NT2/D1 (cell line): ENCODE results near the gene NR2E1.

ENCODE experiments used
- DNase-seq: peaks from one replicate; pipeline ENCODE4 v3.0.0-alpha.2; 2011; ENCODE audit warnings: low read depth, low spot score
- H3K27me3 ChIP-seq: 2 replicates; pipeline ENCODE4 v1.6.0; 2011; ENCODE audit warnings: mild to moderate bottlenecking; ENCODE audit not compliant: insufficient read length, insufficient read depth
- H3K36me3 ChIP-seq: 2 replicates; pipeline ENCODE4 v1.6.1; 2011; ENCODE audit warnings: mild to moderate bottlenecking, low read length, mixed read lengths; ENCODE audit not compliant: insufficient read depth, insufficient read length
- H3K4me1 ChIP-seq: 2 replicates; pipeline ENCODE4 v1.5.1; 2011; ENCODE audit not compliant: insufficient read depth, insufficient read length
- H3K4me3 ChIP-seq: 2 replicates; pipeline ENCODE4 v1.5.1; 2011; ENCODE audit warnings: low read depth; ENCODE audit not compliant: insufficient read length
- H3K9ac ChIP-seq: 2 replicates; pipeline ENCODE4 v1.6.0; 2011; ENCODE audit warnings: low read depth; ENCODE audit not compliant: insufficient read length
- H3K9me3 ChIP-seq: 2 replicates; pipeline ENCODE4 v1.5.1; 2011; ENCODE audit warnings: mild to moderate bottlenecking, low read length; ENCODE audit not compliant: insufficient read depth
- SUZ12 ChIP-seq: IDR thresholded peaks from 2 replicates; pipeline ENCODE4 v1.6.1; 2011; ENCODE audit not compliant: insufficient read length, insufficient read depth; ENCODE audit errors: extremely low read depth
- YY1 ChIP-seq: IDR thresholded peaks from 2 replicates; pipeline ENCODE4 v1.6.1; 2011; ENCODE audit not compliant: insufficient read length, insufficient read depth
- ZNF274 ChIP-seq: IDR thresholded peaks from 2 replicates; pipeline ENCODE4 v1.6.1; 2011; ENCODE audit warnings: mild to moderate bottlenecking, low read depth, low read length

The NR2E1 gene

GRCh38 chr6:108170332-108171290, 4.8 kb downstream of the NR2E1 start:
- Histone ChIP-seq H3K9me3 (no peaks in the 10 kb centered on the region), H3K4me3 (no peak overlapping the region), H3K36me3 (no peaks in the 10 kb centered on the region), H3K27me3 (peaks cover 100% of the 10 kb centered on the region), H3K4me1 (peaks cover 7% of the 10 kb centered on the region), H3K9ac (no peak overlapping the region)
- TF ChIP-seq YY1 (no peak), ZNF274 (no peak), SUZ12 (no peak)
- DNase-seq: no peak

- no peak overlapping the region for H3K4me3 ChIP-seq
- peaks cover 7% of the 10 kb centered on the region for H3K4me1 ChIP-seq
- H3K9ac ChIP-seq: no peak overlapping the region
- no peak for DNase-seq
- no peaks in the 10 kb centered on the region for H3K36me3 ChIP-seq
- H3K27me3 ChIP-seq: peaks cover 100% of the 10 kb centered on the region
- TF ChIP-seq YY1 (no peak), ZNF274 (no peak), SUZ12 (peak; percentile 93)
- H3K9me3 ChIP-seq: no peaks in the 10 kb centered on the region
Observed at GRCh38 chr6:108171291-108171917, 5.6 kb downstream of the NR2E1 start.

DNA sequence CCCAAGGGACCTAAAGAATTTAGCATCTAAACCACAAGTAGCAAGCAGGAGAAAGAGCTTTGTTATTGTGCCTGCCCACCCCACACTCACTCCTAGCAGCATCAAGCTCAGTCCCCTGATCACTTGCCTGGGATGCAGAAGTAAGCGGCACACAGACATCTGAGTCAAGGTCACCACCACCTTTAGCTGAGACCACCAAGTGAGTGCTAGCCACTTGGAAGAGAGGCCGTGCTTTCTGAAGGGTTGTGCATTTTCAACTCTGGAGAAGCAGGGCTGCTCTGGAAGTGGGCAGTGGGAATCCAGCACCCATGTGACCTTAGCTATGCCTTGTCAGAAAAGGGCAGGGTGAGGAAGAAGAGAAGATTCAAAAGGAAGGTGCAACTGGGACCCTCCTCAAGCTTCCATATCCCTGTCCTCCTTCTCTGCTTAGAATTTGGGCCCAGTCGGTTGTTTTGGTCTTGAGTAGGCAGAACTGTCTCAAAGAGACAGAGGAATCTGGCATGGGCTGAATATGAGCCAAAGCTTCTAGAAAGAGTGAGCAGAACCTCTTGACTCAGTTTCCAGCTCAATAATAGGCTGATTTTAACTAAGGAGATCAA, 6.2 kb downstream of the NR2E1 start:
- Histone ChIP-seq H3K36me3 (no peaks in the 10 kb centered on the region), H3K4me1 (peaks cover 7% of the 10 kb centered on the region), H3K9me3 (no peaks in the 10 kb centered on the region), H3K4me3 (no peak overlapping the region), H3K27me3 (peaks cover 100% of the 10 kb centered on the region), H3K9ac (no peak overlapping the region)
- DNase-seq: no peak
- TF ChIP-seq ZNF274: no peak
- TF ChIP-seq SUZ12: no peak
- TF ChIP-seq YY1: no peak

- H3K4me3 ChIP-seq: no peak overlapping the region
- peaks cover 93% of the 10 kb centered on the region for H3K27me3 ChIP-seq
- H3K9ac ChIP-seq: no peak overlapping the region
- no peaks in the 10 kb centered on the region for H3K36me3 ChIP-seq
- TF ChIP-seq YY1: no peak
- peak; percentile 66 for TF ChIP-seq SUZ12
- peaks cover 2% of the 10 kb centered on the region for H3K4me1 ChIP-seq
- no peak for DNase-seq
- H3K9me3 ChIP-seq: no peaks in the 10 kb centered on the region
Observed at GRCh38 chr6:108174371-108175175, 8.8 kb downstream of the NR2E1 start.

- Histone ChIP-seq H3K4me3 (peak overlapping the region; percentile 32), H3K9me3 (no peaks in the 10 kb centered on the region), H3K9ac (no peak overlapping the region), H3K27me3 (peaks cover 87% of the 10 kb centered on the region), H3K4me1 (peaks cover 2% of the 10 kb centered on the region), H3K36me3 (no peaks in the 10 kb centered on the region)
- DNase-seq: no peak
- no peak for TF ChIP-seq YY1
- TF ChIP-seq ZNF274: no peak
- no peak for TF ChIP-seq SUZ12
Observed at GRCh38 chr6:108175176-108175591, 9.4 kb downstream of the NR2E1 start.

GRCh38 chr6:108175592-108176279, 9.9 kb downstream of the NR2E1 start:
- no peak for DNase-seq
- TF ChIP-seq ZNF274 (no peak), YY1 (no peak), SUZ12 (no peak)
- H3K9me3 ChIP-seq: no peaks in the 10 kb centered on the region
- peaks cover 2% of the 10 kb centered on the region for H3K4me1 ChIP-seq
- H3K9ac ChIP-seq: no peak overlapping the region
- H3K36me3 ChIP-seq: no peaks in the 10 kb centered on the region
- H3K27me3 ChIP-seq: peaks cover 82% of the 10 kb centered on the region
- peak overlapping the region; percentile 32 for H3K4me3 ChIP-seq
